Mesenchymal stem cell (in vitro differentiated cells and primary cell): ENCODE data around the gene SEC23B.

ENCODE experiments used
- DNase-seq: peaks from one replicate; pipeline ENCODE4 v3.0.0-alpha.2; 2013
- H2AFZ ChIP-seq: one replicate; pipeline ENCODE4 v1.6.1; 2013; ENCODE audit warnings: low read depth, mild to moderate bottlenecking, control low read depth, inconsistent platforms, low read length, moderate library complexity
- H2AK5ac ChIP-seq: 2 replicates; pipeline ENCODE4 v1.6.1; 2013; ENCODE audit warnings: low read length, moderate library complexity, mild to moderate bottlenecking, inconsistent platforms; ENCODE audit not compliant: severe bottlenecking
- H2BK120ac ChIP-seq: one replicate; pipeline ENCODE4 v1.6.1; 2013; ENCODE audit warnings: low read depth, mild to moderate bottlenecking, inconsistent platforms, low read length, moderate library complexity
- H2BK12ac ChIP-seq, 2 experiments: one replicate each; pipeline ENCODE4 v1.6.1; 2013; ENCODE audit warnings: inconsistent platforms in 2 of 2, low read length in 2 of 2, mild to moderate bottlenecking in 2 of 2, moderate library complexity in 2 of 2, control low read depth in 1 of 2
- H2BK15ac ChIP-seq: one replicate; pipeline ENCODE4 v1.6.1; 2013; ENCODE audit warnings: mild to moderate bottlenecking, low read depth, inconsistent platforms; ENCODE audit not compliant: poor library complexity, severe bottlenecking
- H2BK5ac ChIP-seq: 2 replicates; pipeline ENCODE4 v1.6.1; 2013; ENCODE audit warnings: low read depth, mild to moderate bottlenecking, low read length, control low read depth, inconsistent platforms; ENCODE audit not compliant: poor library complexity, severe bottlenecking
- H3K14ac ChIP-seq, 2 experiments: one replicate each; pipeline ENCODE4 v1.6.1; 2013; ENCODE audit warnings: inconsistent platforms in 2 of 2, low read length in 2 of 2, control low read depth in 1 of 2, mild to moderate bottlenecking in 1 of 2, moderate library complexity in 1 of 2
- H3K18ac ChIP-seq, 2 experiments: one replicate each; pipeline ENCODE4 v1.6.1; 2013; ENCODE audit warnings: inconsistent platforms in 2 of 2, low read length in 2 of 2, control low read depth in 1 of 2, low read depth in 1 of 2, mild to moderate bottlenecking in 1 of 2
- H3K23ac ChIP-seq, 2 experiments: one replicate each; pipeline ENCODE4 v1.6.1; 2013; ENCODE audit warnings: inconsistent platforms in 2 of 2, low read length in 2 of 2, mild to moderate bottlenecking in 2 of 2, moderate library complexity in 2 of 2, control low read depth in 1 of 2
- H3K27ac ChIP-seq: 2 replicates; pipeline ENCODE4 v1.5.1; 2013; ENCODE audit warnings: mild to moderate bottlenecking, moderate library complexity, low read length, control low read depth, inconsistent platforms; ENCODE audit not compliant: poor library complexity, severe bottlenecking
- H3K27me3 ChIP-seq, 2 experiments: 2 replicates each; pipeline versions ENCODE4 v1.6.1 to v1.7.0; 2013; ENCODE audit warnings: low read length in 2 of 2, mild to moderate bottlenecking in 2 of 2, moderate library complexity in 2 of 2, control low read depth in 1 of 2, inconsistent platforms in 1 of 2; ENCODE audit not compliant: control insufficient read depth in 1 of 2, insufficient read depth in 1 of 2
- H3K36me3 ChIP-seq, 2 experiments: 2 replicates each; pipeline versions ENCODE4 v1.6.1 to v1.7.0; 2013; ENCODE audit warnings: low read length in 2 of 2, control low read depth in 1 of 2, inconsistent platforms in 1 of 2, low read depth in 1 of 2, mild to moderate bottlenecking in 1 of 2; ENCODE audit not compliant: insufficient read depth in 2 of 2, control insufficient read depth in 1 of 2
- H3K4ac ChIP-seq, 2 experiments: one replicate each; pipeline ENCODE4 v1.6.1; 2013; ENCODE audit warnings: inconsistent platforms in 2 of 2, low read length in 2 of 2, mild to moderate bottlenecking in 2 of 2, moderate library complexity in 2 of 2, control low read depth in 1 of 2, low read depth in 1 of 2
- H3K4me1 ChIP-seq: 2 replicates; pipeline ENCODE4 v1.6.1; 2013; ENCODE audit warnings: low read depth, low read length, control low read depth; ENCODE audit not compliant: control insufficient read depth, insufficient read depth
- H3K4me2 ChIP-seq: 2 replicates; pipeline ENCODE4 v1.6.1; 2013; ENCODE audit warnings: low read length, mild to moderate bottlenecking, inconsistent platforms; ENCODE audit not compliant: poor library complexity, severe bottlenecking
- H3K4me3 ChIP-seq, 2 experiments: 2 replicates each; pipeline versions ENCODE4 v1.5.1 to v1.7.0; 2013; ENCODE audit warnings: low read length in 2 of 2, mild to moderate bottlenecking in 2 of 2, control low read depth in 1 of 2, low read depth in 1 of 2; ENCODE audit not compliant: insufficient read depth in 1 of 2
- H3K79me1 ChIP-seq: replicated peaks from 2 replicates; pipeline ENCODE4 v1.6.1; 2013; ENCODE audit warnings: mild to moderate bottlenecking, control low read depth, low read length, inconsistent platforms; ENCODE audit not compliant: poor library complexity, severe bottlenecking
- H3K9ac ChIP-seq: 2 replicates; pipeline ENCODE4 v1.7.0; 2013; ENCODE audit warnings: mild to moderate bottlenecking, low read length, moderate library complexity
- H3K9me3 ChIP-seq: 2 replicates; pipeline ENCODE4 v1.7.0; 2013; ENCODE audit warnings: mild to moderate bottlenecking, low read length; ENCODE audit not compliant: control insufficient read depth
- H4K8ac ChIP-seq: one replicate; pipeline ENCODE4 v1.6.1; 2013; ENCODE audit warnings: inconsistent platforms, mild to moderate bottlenecking, low read length, moderate library complexity
- H4K91ac ChIP-seq: one replicate; pipeline ENCODE4 v1.6.1; 2013; ENCODE audit warnings: mild to moderate bottlenecking, low read length, inconsistent platforms
- WGBS: methylation state at CpG from one replicate; pipeline ENCODE4 v1.1.7; 2013; ENCODE audit warnings: mixed read lengths; 5-methylcytosine and 5-hydroxymethylcytosine counted together

SEC23B gene

DNA sequence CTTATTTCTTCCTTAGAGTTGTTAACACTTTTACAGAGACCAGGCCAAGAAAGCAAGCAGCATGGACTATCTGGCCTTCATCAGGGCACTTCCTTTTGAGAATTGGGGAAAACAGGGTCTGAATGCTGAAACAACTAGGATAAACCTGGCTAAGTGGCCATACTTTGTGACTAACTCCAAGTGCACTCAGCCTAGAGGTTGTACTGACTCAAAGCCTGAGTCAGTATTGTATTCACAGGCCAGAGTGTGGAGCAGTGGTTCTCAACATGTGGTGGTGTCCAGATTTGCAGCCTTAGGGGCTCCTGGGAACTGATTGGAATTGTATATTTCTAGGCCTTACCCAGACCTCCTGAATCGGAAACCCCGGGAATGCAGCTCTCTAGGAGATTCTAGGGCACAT, 20.1 kb downstream of the SEC23B start:
- H3K27ac ChIP-seq = no peak overlapping the region
- no peak overlapping the region for H4K8ac ChIP-seq
- H2BK120ac ChIP-seq = no peak overlapping the region
- no peak overlapping the region for H3K14ac ChIP-seq
- DNase-seq = peak; percentile 4
- H2AFZ ChIP-seq = no peak overlapping the region
- H2BK12ac ChIP-seq = no peak overlapping the region
- H3K27me3 ChIP-seq = no peaks in the 10 kb centered on the region
- H3K36me3 ChIP-seq = peaks cover 47 to 67% of the 10 kb centered on the region in 2 experiments
- peaks cover 13% of the 10 kb centered on the region for H3K79me1 ChIP-seq
- no peak overlapping the region for H2BK15ac ChIP-seq
- no peaks in the 10 kb centered on the region for H3K4me1 ChIP-seq
- no peaks in the 10 kb centered on the region for H3K9me3 ChIP-seq
- no peak overlapping the region for H2AK5ac ChIP-seq
- H3K4me3 ChIP-seq = no peak overlapping the region
- WGBS = 100% methylated on average over 2 of the region's 2 CpGs
- H3K23ac ChIP-seq = no peak overlapping the region
- H4K91ac ChIP-seq = no peak overlapping the region
- peak overlapping the region; percentile 64 for H3K9ac ChIP-seq
- no peak overlapping the region for H2BK5ac ChIP-seq
- H3K4ac ChIP-seq = no peak overlapping the region
- H3K18ac ChIP-seq = no peak overlapping the region
- H3K4me2 ChIP-seq = no peak overlapping the region

DNA sequence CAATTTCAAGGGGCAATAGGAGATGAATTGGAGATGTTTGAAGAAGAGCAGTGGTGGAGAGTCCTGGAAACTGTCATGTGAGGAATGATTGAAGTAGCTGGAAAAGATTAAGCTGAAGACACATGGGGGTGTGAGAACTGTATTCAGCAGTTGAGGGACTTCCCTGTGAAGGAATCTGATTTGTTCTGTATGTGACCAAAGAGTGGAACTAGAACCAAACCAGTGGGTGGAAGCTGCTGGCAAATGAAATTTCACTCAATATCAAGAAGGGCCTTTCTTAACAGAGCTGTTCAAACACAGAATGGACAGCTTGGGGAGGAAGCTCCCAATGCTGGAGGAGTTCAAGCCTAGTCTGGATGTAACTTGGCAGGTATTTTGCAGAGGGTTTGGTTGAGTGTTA, 21.3 kb downstream of the SEC23B start:
- H3K79me1 ChIP-seq = peaks cover 15% of the 10 kb centered on the region
- DNase-seq = no peak
- H4K8ac ChIP-seq = no peak overlapping the region
- no peaks in the 10 kb centered on the region for H3K27me3 ChIP-seq
- no peak overlapping the region for H3K4me2 ChIP-seq
- no peak overlapping the region for H3K18ac ChIP-seq
- H2BK120ac ChIP-seq = no peak overlapping the region
- peaks cover 55 to 79% of the 10 kb centered on the region in 2 experiments for H3K36me3 ChIP-seq
- no peak overlapping the region for H3K23ac ChIP-seq
- no peak overlapping the region for H3K4me3 ChIP-seq
- H2AK5ac ChIP-seq = no peak overlapping the region
- H3K4me1 ChIP-seq = peaks cover 2% of the 10 kb centered on the region
- H2BK15ac ChIP-seq = no peak overlapping the region
- no peaks in the 10 kb centered on the region for H3K9me3 ChIP-seq
- no peak overlapping the region for H2BK5ac ChIP-seq
- no peak overlapping the region for H2BK12ac ChIP-seq
- no peak overlapping the region for H3K14ac ChIP-seq
- no peak overlapping the region for H3K9ac ChIP-seq
- no peak overlapping the region for H2AFZ ChIP-seq
- no peak overlapping the region for H3K4ac ChIP-seq
- H4K91ac ChIP-seq = no peak overlapping the region
- no peak overlapping the region for H3K27ac ChIP-seq

DNA sequence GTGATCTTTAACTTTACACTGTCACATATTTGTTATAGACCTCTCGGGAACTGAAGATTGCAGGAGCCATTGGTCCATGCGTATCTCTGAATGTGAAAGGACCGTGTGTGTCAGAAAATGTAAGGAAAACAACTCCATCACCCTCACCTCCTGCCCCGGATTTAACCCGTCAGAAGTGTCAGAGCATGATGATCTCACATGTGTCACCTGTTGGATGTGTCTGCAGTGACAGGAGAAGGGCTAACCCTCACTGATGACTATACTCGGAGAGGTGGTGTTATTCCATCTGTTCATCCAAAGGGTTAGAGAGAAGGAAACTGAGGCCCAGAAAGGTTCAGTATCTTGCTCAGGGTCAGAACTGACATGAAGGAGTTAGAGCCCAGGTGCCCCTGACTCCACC, 24.9 kb downstream of the SEC23B start:
- Histone ChIP-seq H3K4ac (no peak overlapping the region), H3K18ac (no peak overlapping the region), H3K9me3 (no peaks in the 10 kb centered on the region), H4K8ac (no peak overlapping the region), H2BK15ac (no peak overlapping the region), H2BK5ac (no peak overlapping the region), H3K9ac (no peak overlapping the region), H2AK5ac (no peak overlapping the region), H4K91ac (no peak overlapping the region), H3K27me3 (no peaks in the 10 kb centered on the region), H2BK120ac (no peak overlapping the region), H3K79me1 (peaks cover 15% of the 10 kb centered on the region), H3K14ac (no peak overlapping the region), H3K4me3 (no peak overlapping the region), H3K4me2 (no peak overlapping the region), H3K23ac (no peak overlapping the region), H3K4me1 (peaks cover 5% of the 10 kb centered on the region), H3K27ac (no peak overlapping the region), H2BK12ac (no peak overlapping the region), H2AFZ (no peak overlapping the region), H3K36me3 (peaks cover 34 to 82% of the 10 kb centered on the region in 2 experiments)
- DNase-seq = no peak
- 100% methylated on average over 5 of the region's 6 CpGs for WGBS

DNA sequence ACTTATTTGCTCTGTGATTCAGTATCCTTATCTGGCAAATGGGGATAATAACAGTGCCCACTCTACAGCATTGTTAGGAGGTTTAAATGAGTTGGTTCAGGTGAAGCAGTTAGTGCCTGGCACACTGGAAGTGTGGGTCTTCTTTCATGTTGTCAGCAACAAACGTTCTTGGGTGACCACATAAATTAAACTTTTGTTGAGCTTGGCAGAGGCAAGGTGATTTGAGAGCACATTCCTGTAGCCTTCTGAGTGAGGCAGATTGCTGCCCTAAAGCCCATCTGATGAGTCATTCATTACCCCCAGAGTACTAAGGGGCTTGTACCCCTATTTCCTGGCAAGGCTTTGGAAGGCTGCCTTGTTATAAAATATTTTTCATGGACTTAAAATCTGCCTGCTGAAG, 25.8 kb downstream of the SEC23B start:
- Histone ChIP-seq H4K91ac (no peak overlapping the region), H3K79me1 (peaks cover 16% of the 10 kb centered on the region), H3K36me3 (peaks cover 30 to 81% of the 10 kb centered on the region in 2 experiments), H2BK5ac (no peak overlapping the region), H3K27me3 (no peaks in the 10 kb centered on the region), H2AFZ (no peak overlapping the region), H2BK120ac (no peak overlapping the region), H3K23ac (no peak overlapping the region), H3K4ac (no peak overlapping the region), H2BK12ac (no peak overlapping the region), H2BK15ac (no peak overlapping the region), H3K27ac (peak overlapping the region; percentile 21), H3K4me3 (no peak overlapping the region), H3K4me2 (no peak overlapping the region), H3K14ac (no peak overlapping the region), H3K9me3 (no peaks in the 10 kb centered on the region), H3K18ac (no peak overlapping the region), H3K4me1 (peaks cover 6% of the 10 kb centered on the region), H4K8ac (no peak overlapping the region), H3K9ac (no peak overlapping the region), H2AK5ac (no peak overlapping the region)
- DNase-seq = no peak
- 93% methylated on average over 1 of the region's 1 CpG for WGBS
